ENCODE results near the gene PREB. TPM values are rescaled to one million over a fixed set of nuclear protein-coding genes. Genes with fewer than 3 reads are reported as not detected.

The PREB gene
- total RNA-seq, 1 experiment from 2014 or later: 65.7 TPM

- Histone ChIP-seq H3K4me1 (ENCODE audit: low read length) (peaks cover 67% of the 10 kb centered on the region), H4K20me1 (ENCODE audit: insufficient read depth, low read depth, low read length) (no peaks in the 10 kb centered on the region), H3K4me2 (ENCODE audit: low read depth, low read length, poor library complexity, severe bottlenecking) (peak overlapping the region; percentile 60), H3K36me3 (ENCODE audit: insufficient read depth, low read length) (no peaks in the 10 kb centered on the region), H3K27ac (ENCODE audit: low read length) (peak overlapping the region; percentile 89), H3K9me3 (ENCODE audit: low read length) (no peaks in the 10 kb centered on the region), H2AFZ (ENCODE audit: low read length) (no peak overlapping the region), H3K27me3 (ENCODE audit: low read length) (no peaks in the 10 kb centered on the region), H3K79me2 (ENCODE audit: low read length) (no peaks in the 10 kb centered on the region), H3K4me3 (ENCODE audit: low read length) (peak overlapping the region; percentile 33), H3K9ac (ENCODE audit: low read length) (peak overlapping the region; percentile 51), H3K9me2 (replicated peaks; ENCODE audit: insufficient read depth, low read length) (no peaks in the 10 kb centered on the region)
- no peak for DNase-seq
These were observed 15.4 kb upstream of the PREB start for GRCh38 chr2:27149570-27150405.

- Histone ChIP-seq H3K27ac (ENCODE audit: low read length) (no peak within 1 kb of the TSS; the same call in 1 of the 2 replicates), H3K4me3 (ENCODE audit: low read length) (no peak within 1 kb of the TSS), H3K79me2 (ENCODE audit: low read length) (no peaks in the 10 kb centered on the region), H3K27me3 (ENCODE audit: low read length) (no peaks in the 10 kb centered on the region), H3K4me1 (ENCODE audit: low read length) (peaks cover 64% of the 10 kb centered on the region), H3K9me3 (ENCODE audit: low read length) (no peaks in the 10 kb centered on the region), H3K9me2 (replicated peaks; ENCODE audit: insufficient read depth, low read length) (no peaks in the 10 kb centered on the region), H3K4me2 (ENCODE audit: low read depth, low read length, poor library complexity, severe bottlenecking) (peak within 1 kb of the TSS; percentile 60), H3K36me3 (ENCODE audit: insufficient read depth, low read length) (no peaks in the 10 kb centered on the region), H4K20me1 (ENCODE audit: insufficient read depth, low read depth, low read length) (no peaks in the 10 kb centered on the region), H3K9ac (ENCODE audit: low read length) (0 out of 2 replicates have a peak within 1 kb of the TSS, but pooled peaks have one; percentile 51), H2AFZ (ENCODE audit: low read length) (no peak within 1 kb of the TSS)
- DNase-seq: no peak
These were observed 14.5 kb upstream of the PREB start, which contains the start of gene TCF23 for GRCh38 chr2:27148801-27149439. Gene TCF23, plus strand, starts transcription at chr2:27149004. Its CDS starts 130 bp downstream, at chr2:27149134.

- Histone ChIP-seq H3K27ac (ENCODE audit: low read length) (no peak overlapping the region), H3K4me2 (ENCODE audit: low read depth, low read length, poor library complexity, severe bottlenecking) (no peak overlapping the region)
These were observed 13.5 kb upstream of the PREB start for GRCh38 chr2:27147935-27148334.

DNA sequence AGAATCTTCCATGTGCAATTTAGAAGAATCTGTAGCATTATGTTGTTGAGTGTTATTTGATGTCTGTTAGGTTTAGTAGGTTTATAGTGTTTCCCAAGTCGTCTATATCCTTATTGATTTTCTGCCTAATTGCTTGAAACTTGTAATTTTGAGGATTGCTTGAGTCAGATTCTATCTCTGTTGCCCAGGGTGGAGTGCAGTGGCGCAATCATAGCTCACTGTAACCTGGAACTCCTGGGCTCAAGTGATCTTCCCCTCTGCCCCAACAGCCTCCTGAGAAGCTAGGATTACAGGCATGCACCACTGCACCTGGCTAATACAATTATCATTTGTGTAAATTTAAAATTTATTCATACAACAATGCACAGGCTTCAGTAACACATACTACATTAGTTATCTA lies 11.2 kb upstream of the PREB start:
- H3K4me2 ChIP-seq (ENCODE audit: low read depth, low read length, poor library complexity, severe bottlenecking): peak overlapping the region; percentile 50
- H3K9me3 ChIP-seq (ENCODE audit: low read length): peaks cover 2% of the 10 kb centered on the region; the same call in 1 of the 2 replicates
- no peak overlapping the region for H3K4me3 ChIP-seq (ENCODE audit: low read length)
- peak overlapping the region; percentile 4; the same call in 1 of the 2 replicates for H2AFZ ChIP-seq (ENCODE audit: low read length)
- no peaks in the 10 kb centered on the region for H4K20me1 ChIP-seq (ENCODE audit: insufficient read depth, low read depth, low read length)
- no peak for DNase-seq
- no peaks in the 10 kb centered on the region for H3K9me2 ChIP-seq (replicated peaks; ENCODE audit: insufficient read depth, low read length)
- H3K9ac ChIP-seq (ENCODE audit: low read length): no peak overlapping the region
- no peak overlapping the region for H3K27ac ChIP-seq (ENCODE audit: low read length)
- H3K27me3 ChIP-seq (ENCODE audit: low read length): no peaks in the 10 kb centered on the region
- no peaks in the 10 kb centered on the region for H3K79me2 ChIP-seq (ENCODE audit: low read length)
- peaks cover 40% of the 10 kb centered on the region for H3K4me1 ChIP-seq (ENCODE audit: low read length)
- H3K36me3 ChIP-seq (ENCODE audit: insufficient read depth, low read length): no peaks in the 10 kb centered on the region

More at GRCh38 chr2:27147935-27148334, 13.5 kb upstream of the PREB start:
- Histone ChIP-seq H3K9me3 (ENCODE audit: low read length) (peaks cover 2% of the 10 kb centered on the region; the same call in 1 of the 2 replicates), H3K79me2 (ENCODE audit: low read length) (no peaks in the 10 kb centered on the region), H2AFZ (ENCODE audit: low read length) (no peak overlapping the region), H3K9me2 (replicated peaks; ENCODE audit: insufficient read depth, low read length) (no peaks in the 10 kb centered on the region), H3K4me3 (ENCODE audit: low read length) (no peak overlapping the region), H4K20me1 (ENCODE audit: insufficient read depth, low read depth, low read length) (no peaks in the 10 kb centered on the region), H3K4me1 (ENCODE audit: low read length) (peaks cover 58% of the 10 kb centered on the region), H3K27me3 (ENCODE audit: low read length) (no peaks in the 10 kb centered on the region), H3K36me3 (ENCODE audit: insufficient read depth, low read length) (no peaks in the 10 kb centered on the region), H3K9ac (ENCODE audit: low read length) (no peak overlapping the region)
- DNase-seq: no peak

- H2AFZ ChIP-seq (ENCODE audit: low read length): no peak overlapping the region
- no peak for DNase-seq
These were observed 8.8 kb upstream of the PREB start for GRCh38 chr2:27143285-27143684.

GRCh38 chr2:27139310-27139709 lies 4.9 kb upstream of the PREB start, which contains the start of gene PRR30:
Gene PRR30, minus strand, starts transcription at chr2:27139410. Its CDS starts 1,081 bp downstream, at chr2:27138329.
- Histone ChIP-seq H3K4me3 (ENCODE audit: low read length) (no peak within 1 kb of the TSS), H3K4me2 (ENCODE audit: low read depth, low read length, poor library complexity, severe bottlenecking) (no peak within 1 kb of the TSS), H4K20me1 (ENCODE audit: insufficient read depth, low read depth, low read length) (no peaks in the 10 kb centered on the region), H3K27ac (ENCODE audit: low read length) (no peak within 1 kb of the TSS), H3K9me2 (replicated peaks; ENCODE audit: insufficient read depth, low read length) (no peaks in the 10 kb centered on the region), H3K27me3 (ENCODE audit: low read length) (no peaks in the 10 kb centered on the region), H3K9ac (ENCODE audit: low read length) (no peak within 1 kb of the TSS; the same call in 1 of the 2 replicates), H3K36me3 (ENCODE audit: insufficient read depth, low read length) (no peaks in the 10 kb centered on the region), H3K9me3 (ENCODE audit: low read length) (peaks cover 2% of the 10 kb centered on the region; the same call in 1 of the 2 replicates), H3K79me2 (ENCODE audit: low read length) (peaks cover under 1% of the 10 kb centered on the region), H2AFZ (ENCODE audit: low read length) (no peak within 1 kb of the TSS), H3K4me1 (ENCODE audit: low read length) (peaks cover 14% of the 10 kb centered on the region)
- no peak for DNase-seq

More at GRCh38 chr2:27143285-27143684, 8.8 kb upstream of the PREB start:
- H3K4me2 ChIP-seq (ENCODE audit: low read depth, low read length, poor library complexity, severe bottlenecking): no peak overlapping the region
- H3K9me3 ChIP-seq (ENCODE audit: low read length): peaks cover 2% of the 10 kb centered on the region; the same call in 1 of the 2 replicates
- H3K79me2 ChIP-seq (ENCODE audit: low read length): no peaks in the 10 kb centered on the region
- no peak overlapping the region for H3K9ac ChIP-seq (ENCODE audit: low read length)
- H3K27me3 ChIP-seq (ENCODE audit: low read length): no peaks in the 10 kb centered on the region
- H4K20me1 ChIP-seq (ENCODE audit: insufficient read depth, low read depth, low read length): no peaks in the 10 kb centered on the region
- H3K4me3 ChIP-seq (ENCODE audit: low read length): no peak overlapping the region
- no peak overlapping the region for H3K27ac ChIP-seq (ENCODE audit: low read length)
- H3K9me2 ChIP-seq (replicated peaks; ENCODE audit: insufficient read depth, low read length): no peaks in the 10 kb centered on the region
- no peaks in the 10 kb centered on the region for H3K36me3 ChIP-seq (ENCODE audit: insufficient read depth, low read length)
- H3K4me1 ChIP-seq (ENCODE audit: low read length): peaks cover 19% of the 10 kb centered on the region

DNA sequence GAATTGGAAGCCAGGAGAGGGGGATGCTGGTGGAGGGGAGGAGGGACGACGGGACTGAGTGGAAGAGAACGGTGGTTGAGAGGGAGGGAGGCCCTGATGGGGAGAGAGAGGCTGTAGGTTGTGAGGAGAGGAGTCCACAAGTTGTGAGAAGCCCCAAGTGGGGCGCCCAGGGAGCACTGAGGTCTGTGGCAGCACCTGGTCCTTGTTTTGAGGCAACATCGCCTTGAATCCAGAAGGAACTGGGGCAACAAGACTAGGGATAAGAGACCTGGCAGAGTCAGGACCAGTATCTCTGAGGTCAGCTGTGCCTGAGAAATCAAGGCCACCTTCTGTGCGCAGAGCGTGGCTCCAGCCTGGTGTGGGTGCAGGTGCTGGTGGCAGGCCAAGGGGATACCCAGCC lies 3.7 kb upstream of the PREB start:
- Histone ChIP-seq H3K27ac (ENCODE audit: low read length) (no peak overlapping the region), H3K9me3 (ENCODE audit: low read length) (peaks cover under 1% of the 10 kb centered on the region; the same call in 1 of the 2 replicates), H3K79me2 (ENCODE audit: low read length) (peaks cover 12% of the 10 kb centered on the region), H3K9me2 (replicated peaks; ENCODE audit: insufficient read depth, low read length) (no peaks in the 10 kb centered on the region), H3K27me3 (ENCODE audit: low read length) (no peaks in the 10 kb centered on the region), H3K36me3 (ENCODE audit: insufficient read depth, low read length) (no peaks in the 10 kb centered on the region), H4K20me1 (ENCODE audit: insufficient read depth, low read depth, low read length) (peaks cover 5% of the 10 kb centered on the region), H3K4me2 (ENCODE audit: low read depth, low read length, poor library complexity, severe bottlenecking) (no peak overlapping the region), H3K4me1 (ENCODE audit: low read length) (peaks cover 19% of the 10 kb centered on the region), H3K9ac (ENCODE audit: low read length) (no peak overlapping the region; the same call in 1 of the 2 replicates), H2AFZ (ENCODE audit: low read length) (no peak overlapping the region), H3K4me3 (ENCODE audit: low read length) (no peak overlapping the region)
- DNase-seq: no peak
